Measurements from ENCODE around the gene CYB5R3. TPM values are rescaled to one million over a fixed set of nuclear protein-coding genes. Genes with fewer than 3 reads are reported as not detected.
A peak's percentile ranks its signal among the peaks of the same experiment; 100 is the strongest.

CYB5R3 gene
- polyA plus RNA-seq, 3 donors: 49.7 to 76.4 (median 54.0) TPM

DNA sequence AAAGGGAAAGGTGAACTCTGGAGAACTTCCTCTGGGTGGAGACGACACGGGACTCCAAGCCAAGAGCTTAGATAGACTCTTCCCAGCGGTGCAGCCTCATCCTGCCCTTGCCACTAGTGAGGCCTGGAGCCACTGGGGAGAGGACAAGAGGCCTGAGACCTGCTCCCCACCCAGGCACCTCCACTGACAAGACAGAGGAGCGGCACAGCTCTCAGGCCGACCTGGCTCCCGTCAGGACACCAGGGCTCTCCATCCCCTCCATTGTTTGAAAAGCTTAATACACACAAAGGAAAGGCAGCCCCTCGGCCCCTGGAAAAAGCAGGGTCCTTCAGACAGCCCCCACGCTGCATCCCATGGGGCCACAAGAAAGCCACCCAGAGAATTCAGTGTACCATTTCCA, 64.1 kb downstream of the CYB5R3 start:
- Histone ChIP-seq H3K4me1 (ENCODE audit: control insufficient read depth in 1 of 2, insufficient read depth in 2 of 2, low read length in 2 of 2) (peaks cover 48 to 66% of the 10 kb centered on the region in 2 donors), H2AFZ (ENCODE audit: insufficient read depth, low read depth, low read length, poor library complexity, severe bottlenecking) (no peak overlapping the region), H3K9me3 (replicated peaks in 1 of 2; ENCODE audit: control insufficient read depth in 1 of 2, insufficient read depth in 1 of 2, low read length in 2 of 2) (no peaks in the 10 kb centered on the region), H3K27me3 (ENCODE audit: control insufficient read depth in 2 of 2, insufficient read depth in 2 of 2, low read length in 2 of 2) (no peaks in the 10 kb centered on the region), H4K20me1 (ENCODE audit: insufficient read depth, low read length) (peaks cover 26% of the 10 kb centered on the region), H3K9ac (ENCODE audit: insufficient read depth, low read length, poor library complexity, severe bottlenecking) (no peak overlapping the region), H3K36me3 (replicated peaks in 1 of 2; ENCODE audit: control insufficient read depth in 1 of 2, insufficient read depth in 2 of 2, low read length in 2 of 2) (peaks cover 35 to 47% of the 10 kb centered on the region in 2 donors), H3K27ac (ENCODE audit: low read depth in 1 of 2, low read length in 2 of 2) (peak overlapping the region in 1 of 2 donors; percentile 77), H3K4me3 (replicated peaks in 1 of 3; ENCODE audit: low read depth in 2 of 3, low read length in 3 of 3) (no peak overlapping the region), H3K4me2 (replicated peaks; ENCODE audit: extremely low read depth, low read length, poor library complexity, severe bottlenecking) (no peak overlapping the region), H3K79me2 (ENCODE audit: insufficient read depth, low read length) (peaks cover 9% of the 10 kb centered on the region)
- 81% methylated on average over 5 of the region's 8 CpGs for WGBS (ENCODE audit: insufficient coverage)
- H3K27me3 Mint-ChIP-seq (ENCODE audit: low read depth in 3 of 3): peaks cover 0 to 2% (median 2%) of the 10 kb centered on the region in 3 donors
- H3K27ac Mint-ChIP-seq: peak overlapping the region in 4 of 7 donors; percentile 18 to 58 (median 46)
- TF ChIP-seq, protein P1, sequence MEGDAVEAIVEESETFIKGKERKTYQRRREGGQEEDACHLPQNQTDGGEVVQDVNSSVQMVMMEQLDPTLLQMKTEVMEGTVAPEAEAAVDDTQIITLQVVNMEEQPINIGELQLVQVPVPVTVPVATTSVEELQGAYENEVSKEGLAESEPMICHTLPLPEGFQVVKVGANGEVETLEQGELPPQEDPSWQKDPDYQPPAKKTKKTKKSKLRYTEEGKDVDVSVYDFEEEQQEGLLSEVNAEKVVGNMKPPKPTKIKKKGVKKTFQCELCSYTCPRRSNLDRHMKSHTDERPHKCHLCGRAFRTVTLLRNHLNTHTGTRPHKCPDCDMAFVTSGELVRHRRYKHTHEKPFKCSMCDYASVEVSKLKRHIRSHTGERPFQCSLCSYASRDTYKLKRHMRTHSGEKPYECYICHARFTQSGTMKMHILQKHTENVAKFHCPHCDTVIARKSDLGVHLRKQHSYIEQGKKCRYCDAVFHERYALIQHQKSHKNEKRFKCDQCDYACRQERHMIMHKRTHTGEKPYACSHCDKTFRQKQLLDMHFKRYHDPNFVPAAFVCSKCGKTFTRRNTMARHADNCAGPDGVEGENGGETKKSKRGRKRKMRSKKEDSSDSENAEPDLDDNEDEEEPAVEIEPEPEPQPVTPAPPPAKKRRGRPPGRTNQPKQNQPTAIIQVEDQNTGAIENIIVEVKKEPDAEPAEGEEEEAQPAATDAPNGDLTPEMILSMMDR (IDR thresholded peaks at IDR 0.05): no peak
- no peaks in the 10 kb centered on the region for H3K9me3 Mint-ChIP-seq
- no peak overlapping the region for H3K4me3 Mint-ChIP-seq
- H3K36me3 Mint-ChIP-seq: peaks cover 43 to 64% of the 10 kb centered on the region in 2 donors
- no peak for DNase-seq
- peaks cover 59% of the 10 kb centered on the region for H3K4me1 Mint-ChIP-seq
- intact Hi-C loops (cut with micrococcal nuclease): no loop called here

DNA sequence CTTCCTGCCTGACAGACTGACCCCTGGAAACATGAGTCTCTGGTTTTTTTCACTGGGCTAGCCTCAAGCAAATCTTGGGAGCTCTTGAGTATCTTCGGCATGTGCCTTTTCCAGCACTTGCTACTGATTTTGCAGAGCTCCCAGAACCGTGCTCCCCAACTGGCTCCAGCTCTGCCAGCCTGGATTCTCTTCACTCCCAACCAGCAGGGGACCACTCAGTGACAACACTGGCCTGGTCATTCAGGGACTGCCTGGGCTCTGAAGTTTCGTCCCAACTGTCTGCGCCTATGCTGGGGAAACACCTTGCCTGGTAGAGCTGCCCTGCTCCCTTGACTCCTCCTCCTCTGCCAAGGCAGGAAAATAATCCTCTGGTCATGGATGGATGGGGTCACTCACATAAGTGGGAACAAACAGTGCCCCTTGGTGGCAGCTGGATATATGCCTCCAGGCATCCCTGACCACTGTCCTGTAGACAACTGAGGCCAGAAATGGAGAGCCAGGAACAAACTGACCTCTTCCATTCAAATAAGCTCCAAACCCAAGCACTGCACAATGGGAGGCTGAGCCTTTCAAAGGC, 64.7 kb downstream of the CYB5R3 start:
- Histone ChIP-seq H3K36me3 (replicated peaks in 1 of 2; ENCODE audit: control insufficient read depth in 1 of 2, insufficient read depth in 2 of 2, low read length in 2 of 2) (peaks cover 33 to 45% of the 10 kb centered on the region in 2 donors), H3K27me3 (ENCODE audit: control insufficient read depth in 2 of 2, insufficient read depth in 2 of 2, low read length in 2 of 2) (no peaks in the 10 kb centered on the region), H3K9me3 (replicated peaks in 1 of 2; ENCODE audit: control insufficient read depth in 1 of 2, insufficient read depth in 1 of 2, low read length in 2 of 2) (no peaks in the 10 kb centered on the region), H3K79me2 (ENCODE audit: insufficient read depth, low read length) (peaks cover 7% of the 10 kb centered on the region), H3K4me3 (replicated peaks in 1 of 3; ENCODE audit: low read depth in 2 of 3, low read length in 3 of 3) (no peak overlapping the region), H3K4me1 (ENCODE audit: control insufficient read depth in 1 of 2, insufficient read depth in 2 of 2, low read length in 2 of 2) (peaks cover 48 to 59% of the 10 kb centered on the region in 2 donors), H3K9ac (ENCODE audit: insufficient read depth, low read length, poor library complexity, severe bottlenecking) (no peak overlapping the region), H4K20me1 (ENCODE audit: insufficient read depth, low read length) (peaks cover 26% of the 10 kb centered on the region), H3K4me2 (replicated peaks; ENCODE audit: extremely low read depth, low read length, poor library complexity, severe bottlenecking) (no peak overlapping the region), H2AFZ (ENCODE audit: insufficient read depth, low read depth, low read length, poor library complexity, severe bottlenecking) (no peak overlapping the region), H3K27ac (ENCODE audit: low read depth in 1 of 2, low read length in 2 of 2) (no peak overlapping the region)
- Mint-ChIP-seq H3K4me1 (peaks cover 53% of the 10 kb centered on the region), H3K27me3 (ENCODE audit: low read depth in 3 of 3) (peaks cover 0 to 2% (median 2%) of the 10 kb centered on the region in 3 donors), H3K9me3 (no peaks in the 10 kb centered on the region), H3K4me3 (no peak overlapping the region), H3K36me3 (peaks cover 39 to 61% of the 10 kb centered on the region in 2 donors), H3K27ac (peak overlapping the region in 1 of 7 donors; percentile 30)
- intact Hi-C loops (cut with micrococcal nuclease): no loop called here
- 97% methylated on average over 3 of the region's 4 CpGs for WGBS (ENCODE audit: insufficient coverage)
- TF ChIP-seq, protein P1 (IDR thresholded peaks at IDR 0.05): no peak
- no peak for DNase-seq
